ENCODE measurements around the gene REEP3.

Gene REEP3

DNA sequence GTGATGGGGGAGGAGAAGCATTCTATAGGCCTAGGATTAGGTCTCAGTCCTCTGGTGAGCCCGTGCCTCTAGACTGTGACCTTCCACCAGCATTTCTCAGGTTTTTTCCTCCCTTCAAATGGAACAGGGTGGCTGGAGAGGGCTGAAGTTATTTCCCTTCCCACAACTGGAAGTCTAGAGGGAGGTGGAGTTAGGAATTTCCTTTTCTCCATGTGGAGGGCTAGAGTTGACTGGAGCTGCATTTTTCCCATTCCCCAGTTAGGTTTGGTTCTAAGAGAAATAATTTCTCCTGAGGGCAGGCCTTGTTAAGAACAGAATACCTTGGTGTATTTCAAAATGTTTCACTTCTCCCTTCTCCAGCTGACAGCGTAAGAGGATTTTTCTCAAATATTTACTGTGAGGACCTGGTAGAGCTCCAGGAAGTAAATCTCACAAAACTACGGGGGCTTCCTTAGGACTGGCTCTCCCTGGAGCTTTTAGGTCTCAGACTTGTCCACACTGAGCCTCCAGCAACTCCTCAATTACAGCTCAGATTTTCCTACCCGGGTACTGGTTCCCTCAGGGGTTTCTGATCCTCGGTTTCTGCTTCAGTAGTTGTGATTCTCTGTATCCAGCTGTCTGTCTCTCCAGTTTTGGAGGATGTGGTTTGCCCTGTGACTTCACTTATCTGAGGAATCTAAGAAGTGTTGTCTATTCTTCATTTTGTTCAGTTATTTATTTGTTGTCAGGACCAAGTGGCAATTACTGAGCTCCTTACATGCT is 6.0 kb upstream of the REEP3 start:
- no peak for DNase-seq

DNA sequence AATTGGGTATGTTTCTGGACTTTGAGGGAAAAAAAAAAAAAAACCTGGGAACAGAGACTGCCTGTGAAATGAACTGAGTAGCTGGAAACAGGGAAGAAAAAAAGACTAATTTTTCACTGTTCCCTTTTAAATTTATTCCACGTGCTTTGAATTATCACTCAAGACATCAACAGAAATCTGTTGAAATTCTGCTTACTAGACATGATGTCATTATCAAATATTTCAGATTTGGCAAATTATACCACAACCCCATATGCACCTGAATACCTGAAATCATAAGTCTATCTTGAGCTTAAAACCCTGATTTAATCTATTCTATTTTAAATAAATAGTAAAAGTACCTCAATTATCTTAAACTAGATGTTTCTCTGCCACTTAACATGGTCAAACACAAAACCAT is 5.0 kb upstream of the REEP3 start:
- DNase-seq = no peak

DNA sequence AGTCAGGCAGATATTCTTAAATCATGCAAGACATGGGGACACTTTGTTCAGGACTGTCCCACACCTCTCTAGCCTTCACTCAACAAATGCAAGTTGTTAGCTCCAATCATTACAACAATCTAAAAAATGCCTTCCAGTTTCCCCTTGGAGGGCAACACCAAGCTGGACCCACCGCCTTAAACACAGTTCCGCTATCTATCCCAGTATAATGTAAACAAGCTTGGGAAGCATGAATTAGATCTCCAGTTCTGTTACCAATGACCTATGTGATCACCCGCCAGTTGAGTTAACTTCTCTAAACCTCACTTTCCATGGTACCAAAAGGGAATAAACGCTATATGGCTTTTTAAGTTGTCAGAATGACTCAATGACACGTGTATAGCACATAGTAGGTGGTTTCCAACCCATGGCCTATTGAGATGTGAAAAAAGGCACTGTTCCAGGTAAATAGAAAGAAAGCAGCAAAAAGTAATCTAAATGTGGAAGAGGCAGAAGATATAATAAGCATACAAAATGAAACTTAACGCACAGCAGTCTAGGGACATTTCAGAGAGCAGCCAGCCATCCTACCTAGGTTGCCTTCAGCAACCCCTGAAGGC is 2.4 kb upstream of the REEP3 start:
- no peak for DNase-seq

DNA sequence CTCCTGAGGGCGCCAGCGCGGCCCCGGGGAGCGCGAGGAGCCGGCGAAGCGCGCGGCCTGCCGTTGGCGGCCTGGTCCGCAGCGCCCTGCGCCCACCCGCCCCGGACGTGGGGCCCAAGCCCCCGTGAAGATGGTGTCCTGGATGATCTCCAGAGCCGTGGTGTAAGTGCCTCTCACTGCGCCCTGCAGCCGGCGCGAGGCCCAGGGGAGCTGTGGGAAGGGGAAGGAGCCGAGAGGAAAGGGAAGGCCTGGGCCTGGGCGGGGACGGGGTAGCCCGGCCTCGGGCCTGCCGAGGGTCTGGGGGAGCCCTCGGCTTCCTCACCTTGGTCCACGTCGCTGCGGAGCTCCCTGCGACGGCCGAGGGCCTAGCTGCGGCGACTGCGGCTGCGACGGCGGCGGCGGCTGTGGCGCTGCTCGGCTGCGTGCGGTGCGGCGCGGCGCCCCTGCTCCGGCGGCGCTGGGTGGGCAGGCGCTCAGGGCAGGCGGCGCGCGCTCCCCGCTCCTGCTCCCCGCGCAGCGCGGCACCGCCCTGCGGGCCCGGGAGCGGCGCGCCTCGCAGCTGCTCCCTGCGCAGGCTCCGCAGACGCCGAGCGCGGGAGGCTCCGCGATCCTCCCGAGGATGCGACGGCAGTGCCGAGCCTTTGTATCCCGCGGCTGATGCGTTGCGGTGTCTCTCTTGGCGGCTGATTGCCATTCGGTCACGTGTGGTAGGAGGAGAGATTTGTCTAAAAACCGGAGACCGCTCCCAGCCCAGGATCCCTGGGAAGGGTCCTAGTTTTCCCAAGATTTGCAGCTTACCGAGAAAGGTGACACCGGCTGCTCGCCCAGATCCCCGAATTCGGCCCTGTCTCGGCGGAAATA is 445 bp downstream of the REEP3 start:
- peak; percentile 52 to 57 for DNase-seq

GRCh38 chr10:63522277-63522687 is 1.1 kb downstream of the REEP3 start:
- peak in 1 of 2 donors; percentile 47 for DNase-seq

DNA sequence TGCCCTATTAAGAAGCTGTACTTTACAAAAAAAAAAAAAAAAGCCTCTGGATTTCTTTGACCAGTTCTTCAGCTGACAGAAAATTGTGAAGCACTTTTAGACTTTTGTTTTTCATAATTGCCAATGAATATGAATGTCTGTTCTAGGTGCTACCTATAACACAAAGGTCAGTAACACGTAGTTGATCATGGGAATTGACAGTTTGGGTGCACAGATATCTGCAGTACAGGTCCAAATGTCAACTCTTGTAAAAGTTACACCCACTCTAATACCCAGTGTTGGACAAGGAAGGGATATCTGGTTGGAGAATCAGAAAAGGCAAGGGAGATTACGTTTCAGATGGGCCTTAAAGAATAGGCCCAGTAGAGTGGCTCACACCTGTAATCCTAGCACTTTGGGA is 1.8 kb downstream of the REEP3 start:
- DNase-seq = no peak

DNA sequence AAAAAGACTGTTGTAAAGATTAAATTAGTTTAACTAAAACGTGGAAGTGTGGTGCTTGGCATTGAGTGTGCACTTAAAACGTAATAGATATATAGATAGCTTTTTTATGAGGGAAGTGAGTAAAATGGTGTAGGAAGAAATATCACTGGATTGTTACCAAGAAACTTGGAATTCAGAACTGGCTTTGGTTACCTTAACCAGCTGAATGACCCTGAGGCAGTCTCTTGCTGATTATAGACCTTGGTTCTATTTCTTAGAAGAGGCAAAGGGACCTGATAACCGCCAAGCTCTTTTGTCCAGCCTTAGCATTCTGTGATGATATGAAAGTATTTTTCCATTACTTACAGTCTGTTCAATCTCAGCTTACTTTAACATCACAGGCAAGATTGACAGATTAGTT is 3.8 kb downstream of the REEP3 start:
- DNase-seq = no peak

GRCh38 chr10:63527401-63527800 is 6.2 kb downstream of the REEP3 start:
- DNase-seq = no peak

DNA sequence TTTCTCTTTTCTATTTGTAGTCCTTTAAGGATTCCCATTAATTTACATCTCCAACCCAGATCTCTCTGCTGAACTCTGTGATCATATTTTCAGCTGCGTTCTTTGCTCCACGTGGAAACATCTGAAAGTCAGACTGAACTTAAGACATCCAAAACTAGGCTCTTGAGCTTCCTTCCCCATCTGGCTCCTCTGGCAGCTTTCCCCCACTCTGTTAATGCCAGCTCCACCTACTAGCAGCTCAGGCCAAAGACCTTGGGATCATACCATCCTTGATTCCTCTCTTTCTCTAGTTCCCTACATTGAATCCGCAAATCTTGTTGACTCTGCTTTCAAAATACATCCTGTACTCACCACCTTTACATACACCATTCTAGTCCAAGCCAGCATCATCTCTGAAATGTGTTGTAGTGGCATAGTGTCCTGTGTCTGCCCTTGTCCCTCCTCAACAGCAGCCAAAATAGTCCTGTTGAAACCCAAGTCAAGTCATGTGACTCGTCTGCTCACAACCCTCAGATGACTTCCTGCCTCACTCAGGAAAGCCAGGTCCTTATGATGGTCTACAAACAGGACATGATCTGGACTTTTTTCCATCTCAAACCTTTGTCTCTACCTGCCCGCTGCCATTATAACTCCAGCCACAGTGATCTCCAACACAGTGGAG is 7.0 kb downstream of the REEP3 start:
- no peak for DNase-seq

DNA sequence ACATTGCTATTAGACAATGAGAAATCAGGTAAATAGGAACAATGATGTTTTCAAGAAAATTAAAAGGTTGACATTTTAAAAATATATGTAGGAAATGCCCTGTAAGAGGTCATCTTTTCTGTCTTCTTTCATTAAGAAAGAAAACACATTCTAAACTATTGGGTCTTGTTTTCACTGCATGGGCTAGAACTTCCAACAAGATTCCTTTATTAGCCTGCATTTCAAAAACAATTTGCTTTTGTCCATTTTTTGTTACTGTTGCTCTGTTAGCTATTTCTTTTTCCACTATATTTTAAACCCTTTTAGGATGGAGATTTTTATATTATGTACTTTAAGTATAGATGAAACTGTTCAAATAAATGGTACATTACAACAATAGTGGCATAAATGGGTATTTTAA is 9.2 kb downstream of the REEP3 start:
- DNase-seq = no peak

- DNase-seq = no peak
Observed at GRCh38 chr10:63534723-63535122, 13.5 kb downstream of the REEP3 start.

- no peak for DNase-seq
Observed at GRCh38 chr10:63536698-63537097, 15.5 kb downstream of the REEP3 start.

DNA sequence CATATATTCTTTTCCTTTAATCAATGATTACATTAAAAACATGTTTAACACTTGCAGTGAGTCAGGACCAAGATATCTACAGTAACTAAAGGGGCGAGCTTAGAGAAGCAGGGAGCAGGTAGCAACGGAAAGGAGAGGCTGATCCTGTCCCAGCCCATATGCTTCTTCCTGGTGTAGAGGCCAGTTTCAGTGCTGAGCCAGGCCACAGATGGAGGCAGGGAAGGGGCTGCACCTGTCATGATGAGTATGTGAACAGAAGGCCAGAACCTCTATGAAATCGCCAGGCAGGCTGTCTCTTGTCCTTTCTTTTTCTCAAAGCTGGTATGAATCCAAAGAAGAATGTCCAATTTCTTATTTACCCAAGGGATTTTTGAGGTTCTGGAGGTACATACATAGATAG is 16.3 kb downstream of the REEP3 start:
- no peak for DNase-seq

DNA sequence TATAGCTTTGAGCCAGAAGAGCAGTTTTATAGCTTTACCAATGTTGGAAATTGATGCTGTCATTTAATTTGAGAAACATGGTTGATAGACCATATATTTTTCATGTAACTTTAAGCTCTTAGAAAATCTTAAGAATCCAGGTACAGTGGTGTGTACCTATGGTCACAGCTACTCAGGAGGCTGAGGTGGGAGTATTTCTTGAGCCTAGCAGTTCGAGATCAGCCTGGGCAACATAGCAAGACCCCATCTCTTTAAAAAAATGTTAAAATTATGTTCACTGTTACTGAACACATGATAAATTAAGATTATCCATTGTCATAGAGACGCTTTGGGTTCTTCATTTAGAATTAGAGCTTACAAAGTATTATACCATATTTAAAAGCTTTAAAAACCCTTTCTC is 18.2 kb downstream of the REEP3 start:
- DNase-seq = no peak

- DNase-seq = no peak
Observed at GRCh38 chr10:63539994-63540393, 18.8 kb downstream of the REEP3 start.

GRCh38 chr10:63542835-63543575 is 21.8 kb downstream of the REEP3 start:
- no peak for DNase-seq

DNA sequence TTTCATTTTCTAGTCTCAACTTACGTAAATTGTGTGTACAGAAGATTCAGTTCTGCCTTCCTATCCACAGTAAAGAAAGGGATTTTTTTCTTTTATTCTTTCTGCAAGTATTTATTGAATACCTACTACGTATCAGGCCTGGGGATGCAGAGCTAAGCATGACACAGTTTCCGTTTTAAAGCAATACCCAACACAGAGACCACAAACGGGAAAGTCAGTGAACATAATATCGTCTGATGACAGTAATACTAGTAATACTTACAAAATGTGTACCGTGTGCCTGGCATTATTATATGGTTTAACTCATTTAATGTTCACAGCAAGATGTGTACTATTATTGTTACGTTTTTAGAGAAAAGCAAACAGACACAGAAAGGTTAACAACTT is 22.4 kb downstream of the REEP3 start:
- DNase-seq = no peak

GRCh38 chr10:63544418-63544817 is 23.2 kb downstream of the REEP3 start:
- DNase-seq = no peak

GRCh38 chr10:63547628-63548360 is 26.6 kb downstream of the REEP3 start:
- DNase-seq = no peak

DNA sequence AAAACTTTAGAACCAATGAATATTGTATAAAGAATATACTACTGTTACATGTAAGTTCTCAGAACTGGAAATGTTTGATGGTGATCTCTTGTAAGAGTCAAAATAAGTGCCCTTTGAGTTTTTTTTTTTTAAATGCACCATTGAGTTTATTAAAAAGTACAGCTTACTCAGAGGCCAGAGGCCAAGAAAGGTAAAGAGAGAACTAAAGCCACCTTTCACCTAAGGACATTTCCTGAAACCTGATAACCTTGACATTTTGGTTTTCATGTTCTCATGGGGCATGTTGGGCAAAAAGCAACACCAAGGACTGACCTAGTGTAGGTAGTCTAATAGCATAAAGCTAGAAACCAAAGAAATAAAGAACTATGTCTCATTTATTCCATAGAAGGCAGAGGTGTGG is 27.7 kb downstream of the REEP3 start:
- DNase-seq = no peak

- no peak for DNase-seq
Observed at GRCh38 chr10:63549810-63550209, 28.6 kb downstream of the REEP3 start.

DNA sequence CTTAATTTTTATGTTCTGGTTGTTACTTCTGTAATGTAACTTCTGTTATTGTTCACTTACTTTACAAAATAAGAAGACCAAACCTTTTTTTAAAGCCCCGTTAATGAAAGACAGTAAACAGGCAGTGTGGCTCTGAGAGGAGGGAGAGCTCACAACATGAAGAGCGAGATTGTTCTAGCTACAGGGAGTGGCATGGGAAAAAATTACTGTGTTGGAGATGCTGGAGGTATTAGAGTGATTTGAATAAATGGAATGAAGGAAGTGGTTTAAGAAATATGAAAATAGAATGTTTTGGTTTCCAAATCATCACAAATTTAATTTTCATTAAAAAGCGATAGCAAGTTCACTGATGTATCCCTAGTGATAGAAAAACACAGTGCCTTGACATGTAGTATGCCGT is 31.8 kb downstream of the REEP3 start:
- DNase-seq = no peak
